ENCODE results near the gene RGS6.

Gene RGS6

DNA sequence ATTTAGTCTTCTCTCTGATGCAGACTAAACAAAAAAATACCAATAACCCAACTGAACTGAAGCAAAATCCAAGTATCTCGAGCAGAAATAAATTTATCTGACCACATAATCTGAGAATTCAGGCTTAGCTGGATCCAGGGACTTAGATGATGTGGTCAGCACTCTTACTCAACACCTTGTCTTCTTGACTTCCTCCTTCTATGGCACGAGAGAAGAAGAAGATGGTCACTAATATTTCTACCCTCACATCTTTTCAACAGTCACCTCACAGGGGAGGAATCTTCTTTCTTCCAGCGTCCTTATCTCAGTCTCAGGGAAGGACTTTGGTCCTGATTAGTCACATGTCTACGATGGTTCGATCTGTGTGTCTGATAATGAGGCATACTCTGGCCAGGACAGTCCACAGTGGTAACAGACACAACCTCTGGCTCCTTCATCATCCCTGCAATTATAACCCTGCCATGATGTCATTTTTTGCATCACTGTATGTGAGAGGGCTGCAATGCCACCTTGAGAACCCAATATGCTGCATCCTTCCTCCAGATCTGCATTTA lies 15.8 kb downstream of the RGS6 start:
- DNase-seq, result no peak

GRCh38 chr14:71952381-71953363 lies 20.4 kb downstream of the RGS6 start:
- DNase-seq, result no peak

GRCh38 chr14:71956920-71957563 lies 24.8 kb downstream of the RGS6 start:
- DNase-seq, result no peak

GRCh38 chr14:71959055-71959454 lies 26.8 kb downstream of the RGS6 start:
- no peak for DNase-seq

GRCh38 chr14:71960494-71961353 lies 28.5 kb downstream of the RGS6 start:
- no peak for DNase-seq

DNA sequence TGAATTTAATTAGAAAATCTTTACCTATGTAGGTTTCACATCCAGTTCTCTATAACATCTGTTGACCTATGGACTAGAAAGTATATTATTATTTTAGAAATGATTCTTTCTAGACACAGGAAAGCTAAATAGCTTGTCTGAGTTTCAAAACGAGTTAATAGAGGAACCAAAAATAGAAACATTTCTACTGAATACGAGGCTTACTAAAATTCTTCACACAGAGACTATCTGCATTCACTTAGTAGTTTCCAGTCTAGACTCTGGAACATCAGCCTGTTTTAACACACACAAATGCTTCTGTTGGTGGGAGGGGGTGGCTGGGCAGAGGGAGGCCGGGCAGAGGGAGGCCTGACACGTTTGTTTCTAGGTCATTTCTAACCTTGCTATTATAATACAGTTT lies 29.7 kb downstream of the RGS6 start:
- no peak for DNase-seq

DNA sequence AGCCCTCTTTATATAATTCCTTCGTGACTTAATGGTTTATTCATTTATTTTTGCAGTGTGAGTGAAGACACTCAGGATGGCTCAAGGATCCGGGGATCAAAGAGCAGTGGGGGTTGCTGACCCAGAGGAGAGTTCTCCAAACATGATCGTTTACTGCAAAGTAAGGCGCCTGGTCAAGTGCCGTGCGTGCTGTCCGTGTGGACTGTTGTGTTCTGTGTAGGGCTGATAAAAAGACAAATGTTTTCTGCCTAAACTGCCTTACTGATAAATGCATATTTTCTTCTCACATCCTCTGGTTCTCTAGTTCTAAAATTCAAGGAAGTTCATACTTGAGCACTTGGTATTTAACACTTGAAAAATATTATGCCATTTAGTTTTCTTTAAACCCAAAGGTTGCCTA lies 32.5 kb downstream of the RGS6 start:
- DNase-seq, result no peak

GRCh38 chr14:71966528-71966927 lies 34.3 kb downstream of the RGS6 start:
- no peak for DNase-seq

- DNase-seq, result no peak
Measured at GRCh38 chr14:71967704-71968103, 35.5 kb downstream of the RGS6 start.

DNA sequence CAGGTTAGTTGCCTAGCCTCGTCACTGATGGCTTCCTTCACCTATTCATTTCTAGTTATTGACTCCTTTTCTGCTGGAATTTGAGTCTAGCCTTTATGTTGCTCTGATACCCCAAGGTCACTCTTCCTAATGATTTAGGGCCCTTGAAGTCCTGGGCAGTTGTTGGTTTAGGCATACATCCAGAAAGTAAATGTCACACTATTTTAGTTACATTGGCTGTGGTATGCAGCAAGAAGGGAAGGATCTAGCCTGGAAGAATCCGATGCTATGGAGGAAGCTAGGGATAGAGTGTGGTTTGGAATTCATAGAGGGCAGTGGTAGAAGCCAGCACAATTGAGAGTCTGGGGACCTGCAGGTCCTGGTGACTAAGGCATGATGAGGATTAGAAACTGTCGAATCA lies 38.0 kb downstream of the RGS6 start:
- DNase-seq, result no peak

DNA sequence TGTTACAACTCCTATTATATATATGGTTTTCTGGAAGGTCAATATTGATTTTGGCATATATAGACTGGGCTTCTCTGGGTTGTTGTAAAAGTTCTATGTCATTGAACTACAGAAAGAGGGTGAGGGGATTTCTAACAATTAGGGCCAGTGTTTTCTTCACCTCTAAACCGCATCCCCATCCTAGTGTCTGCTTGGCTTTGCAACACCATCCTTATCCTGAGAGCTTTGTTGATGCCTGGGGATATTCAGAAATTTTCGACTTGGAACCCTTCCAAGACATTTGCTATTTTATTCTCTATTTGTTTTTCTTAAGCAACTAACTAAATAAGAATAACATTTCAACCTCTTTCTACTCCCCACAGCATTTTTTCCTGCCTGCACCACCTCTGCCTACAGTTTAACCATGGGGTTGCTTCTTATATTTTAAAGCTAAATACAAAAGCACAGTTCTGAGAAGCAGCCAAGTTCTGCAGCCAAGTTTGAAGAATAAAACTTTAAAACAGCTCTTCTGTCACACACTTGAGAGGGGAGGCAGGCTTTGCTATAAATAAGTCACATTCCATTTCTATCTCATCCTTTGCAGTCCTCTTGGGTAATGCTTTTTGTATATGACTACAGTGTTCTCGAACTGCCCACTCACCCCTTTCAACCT lies 53.4 kb downstream of the RGS6 start:
- DNase-seq, result no peak

DNA sequence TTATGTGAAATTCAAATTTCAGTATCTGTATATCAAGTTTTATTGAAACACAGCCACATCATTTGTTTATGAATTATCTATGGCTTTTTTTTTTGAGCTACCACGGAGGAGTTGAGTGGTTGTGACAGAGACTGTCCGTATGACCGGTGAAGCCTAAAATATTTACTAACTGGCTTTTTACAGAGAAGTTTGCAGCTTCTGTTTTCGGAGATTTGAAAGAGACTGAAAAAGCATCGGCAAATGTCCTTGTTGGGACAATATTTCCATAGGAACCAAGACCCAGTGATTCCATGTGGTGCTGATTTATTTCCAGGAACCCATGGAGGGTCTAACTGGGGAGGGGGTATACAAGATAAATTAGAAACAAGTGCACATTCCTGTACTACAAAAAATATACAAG lies 56.2 kb downstream of the RGS6 start:
- DNase-seq, result no peak

- DNase-seq, result no peak
Measured at GRCh38 chr14:71988939-71989338, 56.7 kb downstream of the RGS6 start.

- no peak for DNase-seq
Measured at GRCh38 chr14:71994416-71994815, 62.2 kb downstream of the RGS6 start.

DNA sequence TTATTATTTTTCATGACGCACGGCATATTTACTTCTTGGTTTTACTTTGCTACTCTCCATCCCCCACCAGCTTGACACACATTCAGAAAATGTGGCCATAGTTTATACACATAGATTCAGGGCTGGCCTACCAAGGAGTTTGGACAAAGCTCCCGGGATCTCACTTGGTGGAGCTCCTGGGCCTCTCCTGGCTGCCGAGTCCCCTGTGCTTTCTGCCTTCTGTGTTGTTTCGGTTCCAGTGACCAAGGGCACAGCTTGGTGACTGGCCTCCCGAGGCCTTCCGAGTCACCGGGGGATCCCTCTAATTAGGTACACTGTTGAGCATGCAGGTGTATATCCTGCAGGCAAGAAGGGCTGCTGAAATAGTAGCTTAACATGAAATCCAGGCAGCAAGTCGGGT lies 63.5 kb downstream of the RGS6 start:
- no peak for DNase-seq

GRCh38 chr14:71996610-71997009 lies 64.4 kb downstream of the RGS6 start:
- DNase-seq, result no peak

DNA sequence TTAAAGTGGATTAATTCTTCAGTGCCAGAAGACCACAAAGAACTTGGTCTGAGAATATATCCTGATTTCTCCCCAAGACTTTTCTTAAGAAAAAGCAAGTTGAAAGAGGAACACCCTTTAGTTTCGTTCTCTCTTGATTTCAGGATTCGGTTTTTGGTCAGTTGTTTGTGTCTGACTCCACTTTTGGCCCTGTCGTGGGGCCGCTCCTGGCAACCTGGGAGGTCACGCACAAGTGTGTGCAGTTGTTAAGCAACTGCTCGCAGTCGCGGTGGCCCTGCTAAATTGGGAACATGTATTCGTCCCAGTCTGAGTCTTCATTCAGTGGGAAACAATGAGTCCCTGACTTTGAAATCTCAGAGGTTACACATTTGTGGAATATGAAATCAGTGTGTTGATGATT lies 68.7 kb downstream of the RGS6 start:
- no peak for DNase-seq

- DNase-seq, result no peak
Measured at GRCh38 chr14:72002731-72003130, 70.5 kb downstream of the RGS6 start.

DNA sequence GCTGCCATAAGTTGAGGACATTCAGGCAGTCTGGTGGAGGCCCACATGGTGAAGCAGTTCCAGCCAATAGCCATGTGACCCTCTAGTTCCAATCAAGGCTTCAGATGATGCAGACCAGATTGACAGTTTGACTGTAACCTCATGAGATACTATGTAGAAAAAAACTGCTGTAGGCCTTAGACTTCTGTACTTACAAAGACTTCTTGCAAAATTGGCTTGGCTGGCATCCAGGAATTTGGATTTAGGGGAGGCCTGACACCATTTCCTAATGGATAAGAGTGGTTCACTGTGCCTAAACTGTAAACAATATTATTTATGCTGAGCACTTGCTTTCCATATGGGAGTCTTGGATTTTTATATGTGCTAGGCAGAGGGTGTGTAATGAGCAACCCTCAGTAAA lies 76.4 kb downstream of the RGS6 start:
- DNase-seq, result no peak

DNA sequence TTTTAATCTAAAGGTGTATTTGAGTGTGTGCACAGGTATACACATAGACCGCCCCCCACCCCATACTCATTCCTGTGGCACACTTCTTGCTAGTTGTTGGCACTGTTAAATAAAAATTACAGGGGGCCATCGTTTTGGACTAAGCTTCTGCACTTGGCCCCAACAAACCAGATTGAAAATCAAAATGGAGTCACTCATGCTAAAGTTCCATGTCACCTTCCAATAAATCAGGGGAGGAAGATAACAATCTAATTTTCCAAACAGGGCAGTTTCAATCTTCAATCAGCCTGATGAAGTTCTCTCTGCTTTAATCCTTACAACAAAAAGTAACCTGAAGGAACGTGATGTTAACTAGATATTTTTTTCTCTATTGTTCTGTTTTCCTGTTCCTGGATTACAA lies 78.2 kb downstream of the RGS6 start:
- DNase-seq, result no peak

GRCh38 chr14:72013721-72014345 lies 81.6 kb downstream of the RGS6 start:
- no peak for DNase-seq

DNA sequence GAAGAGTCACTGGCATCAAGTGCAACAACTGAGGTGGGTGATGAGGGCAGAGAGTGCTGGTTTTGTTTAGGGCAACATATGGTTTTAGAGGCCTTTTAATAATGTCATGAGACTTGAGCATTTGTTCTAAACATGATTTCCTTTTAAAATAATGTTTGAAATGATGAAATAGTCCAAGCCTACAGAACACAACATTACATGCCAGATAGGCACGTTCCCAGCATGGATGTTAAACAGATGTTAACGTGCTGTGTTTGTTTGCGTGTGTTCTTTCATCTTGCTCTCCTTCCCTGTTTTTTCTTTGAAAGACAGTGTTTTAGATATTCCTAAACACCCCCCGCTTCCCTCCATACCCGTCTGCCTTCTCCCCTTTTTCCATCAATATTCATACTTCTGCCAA lies 82.3 kb downstream of the RGS6 start:
- DNase-seq, result no peak

Measured in cortex of kidney (tissue), 1 donor.